GM23338 (cell line): ENCODE results near the gene ZNF628.

Source experiments
- CREB1 ChIP-seq: fragments of 250-450 bp; sonication (Bioruptor Pico); IDR thresholded peaks from 2 replicates; pipeline ENCODE4 v1.5.0; 2020; ENCODE audit warnings: low read depth, mild to moderate bottlenecking, moderate library complexity
- EZH2 ChIP-seq: fragments of 200-600 bp; sonication (generic); IDR thresholded peaks from one replicate; pipeline ENCODE4 v1.8.0; 2017; ENCODE audit warnings: antibody characterized with exemption, mild to moderate bottlenecking, low read depth; ENCODE audit not compliant: unreplicated experiment
- EZH2phosphoT487 ChIP-seq: fragments of 200-600 bp; sonication (generic); IDR thresholded peaks from one replicate; pipeline ENCODE4 v1.8.1; 2018; ENCODE audit warnings: antibody characterized with exemption; ENCODE audit not compliant: unreplicated experiment
- TF ChIP-seq, protein P1 (sequence below), 2 experiments: fragments of 200-600 bp in 1 of 2; sonication (generic) in 1 of 2; conservative IDR thresholded peaks; 2 replicates each; pipeline versions ENCODE4 v1.5.1 to v1.6.1; 2016 to 2017; ENCODE audit warnings: antibody characterized with exemption in 2 of 2, low read depth in 2 of 2, mild to moderate bottlenecking in 2 of 2, moderate library complexity in 1 of 2
- TF ChIP-seq, protein P2 (sequence below): IDR thresholded peaks from 2 replicates; pipeline ENCODE4 v1.6.1; 2016; ENCODE audit warnings: antibody characterized with exemption

DNA sequence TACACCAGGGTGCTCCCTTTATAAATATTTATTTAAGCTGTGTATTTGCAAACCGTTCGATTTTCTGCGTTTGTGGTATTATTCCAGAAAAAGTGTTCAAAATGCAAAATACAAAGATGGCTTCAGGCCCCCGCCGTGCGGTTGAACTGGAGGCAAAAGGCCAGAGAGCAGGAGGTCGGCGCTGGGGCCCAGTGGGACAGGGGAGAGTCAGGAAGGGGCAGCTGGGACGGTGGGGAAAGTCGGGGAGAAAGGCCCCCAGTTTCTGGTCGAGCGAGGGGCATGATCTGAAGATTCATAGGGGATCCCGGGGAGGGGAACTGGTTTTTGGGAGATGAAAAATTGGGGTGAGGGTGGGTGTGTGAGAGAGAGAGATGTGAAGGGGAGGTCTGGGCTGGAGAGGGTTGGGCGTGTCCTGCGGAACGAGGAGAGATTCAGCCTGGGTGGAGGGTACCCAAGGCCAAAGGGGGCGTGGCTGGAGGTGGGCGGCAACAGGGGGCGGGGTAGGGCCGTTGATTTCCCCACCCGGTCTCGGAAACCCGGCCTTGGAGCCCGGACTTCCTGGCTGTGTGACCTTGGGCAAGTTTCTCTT is 15.7 kb upstream of the ZNF628 start:
- TF ChIP-seq, protein P1, sequence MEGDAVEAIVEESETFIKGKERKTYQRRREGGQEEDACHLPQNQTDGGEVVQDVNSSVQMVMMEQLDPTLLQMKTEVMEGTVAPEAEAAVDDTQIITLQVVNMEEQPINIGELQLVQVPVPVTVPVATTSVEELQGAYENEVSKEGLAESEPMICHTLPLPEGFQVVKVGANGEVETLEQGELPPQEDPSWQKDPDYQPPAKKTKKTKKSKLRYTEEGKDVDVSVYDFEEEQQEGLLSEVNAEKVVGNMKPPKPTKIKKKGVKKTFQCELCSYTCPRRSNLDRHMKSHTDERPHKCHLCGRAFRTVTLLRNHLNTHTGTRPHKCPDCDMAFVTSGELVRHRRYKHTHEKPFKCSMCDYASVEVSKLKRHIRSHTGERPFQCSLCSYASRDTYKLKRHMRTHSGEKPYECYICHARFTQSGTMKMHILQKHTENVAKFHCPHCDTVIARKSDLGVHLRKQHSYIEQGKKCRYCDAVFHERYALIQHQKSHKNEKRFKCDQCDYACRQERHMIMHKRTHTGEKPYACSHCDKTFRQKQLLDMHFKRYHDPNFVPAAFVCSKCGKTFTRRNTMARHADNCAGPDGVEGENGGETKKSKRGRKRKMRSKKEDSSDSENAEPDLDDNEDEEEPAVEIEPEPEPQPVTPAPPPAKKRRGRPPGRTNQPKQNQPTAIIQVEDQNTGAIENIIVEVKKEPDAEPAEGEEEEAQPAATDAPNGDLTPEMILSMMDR (conservative IDR thresholded peaks at IDR 0.05; ENCODE audit: low read depth in 2 of 2): no peak
- TF ChIP-seq EZH2phosphoT487 (no peak), EZH2 (no peak), CREB1 (CRISPR knock-in tag) (no peak)
- TF ChIP-seq, protein P2, sequence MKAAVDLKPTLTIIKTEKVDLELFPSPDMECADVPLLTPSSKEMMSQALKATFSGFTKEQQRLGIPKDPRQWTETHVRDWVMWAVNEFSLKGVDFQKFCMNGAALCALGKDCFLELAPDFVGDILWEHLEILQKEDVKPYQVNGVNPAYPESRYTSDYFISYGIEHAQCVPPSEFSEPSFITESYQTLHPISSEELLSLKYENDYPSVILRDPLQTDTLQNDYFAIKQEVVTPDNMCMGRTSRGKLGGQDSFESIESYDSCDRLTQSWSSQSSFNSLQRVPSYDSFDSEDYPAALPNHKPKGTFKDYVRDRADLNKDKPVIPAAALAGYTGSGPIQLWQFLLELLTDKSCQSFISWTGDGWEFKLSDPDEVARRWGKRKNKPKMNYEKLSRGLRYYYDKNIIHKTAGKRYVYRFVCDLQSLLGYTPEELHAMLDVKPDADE: no peak; the same call in 1 of the 2 replicates
